ENCODE data around the gene CTDSP1. TPM values are rescaled to one million over a fixed set of nuclear protein-coding genes. Genes with fewer than 3 reads are reported as not detected.

The CTDSP1 gene
- polyA plus RNA-seq, 1 of the 3 experiments (the other 2 are of a cell fraction): 88.0 TPM

- 86% methylated on average over 22 of the region's 27 CpGs for WGBS (ENCODE audit: low lambda C conversion rate)
- H4K20me1 ChIP-seq (ENCODE audit: insufficient read depth): no peaks in the 10 kb centered on the region
- H3K9me2 ChIP-seq: no peaks in the 10 kb centered on the region
- H3K4me3 ChIP-seq (ENCODE audit: low read depth in 2 of 2, low read length in 1 of 2): no peak overlapping the region
- H3K27me3 ChIP-seq (ENCODE audit: insufficient read depth): no peaks in the 10 kb centered on the region
- no peak for DNase-seq
- H3K36me3 ChIP-seq (replicated peaks in 1 of 2; ENCODE audit: control insufficient read depth in 1 of 2, insufficient read depth in 2 of 2, low read length in 1 of 2): no peaks in the 10 kb centered on the region
- H3F3A ChIP-seq (replicated peaks; ENCODE audit: insufficient read depth): no peaks in the 10 kb centered on the region
- POLR2A ChIA-PET: no interaction called here
- no peaks in the 10 kb centered on the region for H3K9me3 ChIP-seq
- no peak overlapping the region for H3K27ac ChIP-seq (ENCODE audit: low read depth in 2 of 2, low read length in 1 of 2)
- no peak overlapping the region for H2AFZ ChIP-seq (ENCODE audit: low read depth)
- CTCF ChIA-PET: no interaction called here
- no peaks in the 10 kb centered on the region; a peak in 1 of 4 replicates for H3K4me1 ChIP-seq (ENCODE audit: control insufficient read depth in 1 of 2, insufficient read depth in 2 of 2, low read depth in 1 of 2, low read length in 1 of 2)
- H3K9ac ChIP-seq: no peak overlapping the region
- H3K79me2 ChIP-seq (ENCODE audit: insufficient read depth): no peaks in the 10 kb centered on the region
- TF ChIP-seq RAD21 (IDR thresholded peaks at IDR 0.05; ENCODE audit: low read length) (no peak), CHD2 (IDR thresholded peaks at IDR 0.05; ENCODE audit: low read length, partially characterized antibody) (no peak), FOXM1 (IDR thresholded peaks at IDR 0.05; ENCODE audit: low read depth) (no peak), NRF1 (IDR thresholded peaks at IDR 0.05; ENCODE audit: low read depth, low read length) (no peak), MEF2A (IDR thresholded peaks at IDR 0.05; ENCODE audit: borderline replicate concordance, low read depth) (no peak), POLR2AphosphoS5 (IDR thresholded peaks at IDR 0.05; ENCODE audit: low read depth, low read length) (no peak), GATA2 (CRISPR knock-in tag; IDR thresholded peaks at IDR 0.05) (no peak), USF1 (IDR thresholded peaks at IDR 0.05; ENCODE audit: borderline replicate concordance, low read depth) (no peak), JUND (IDR thresholded peaks at IDR 0.05) (no peak), MAX (IDR thresholded peaks at IDR 0.05; ENCODE audit: low read depth) (no peak)
- TF ChIP-seq, protein P1, sequence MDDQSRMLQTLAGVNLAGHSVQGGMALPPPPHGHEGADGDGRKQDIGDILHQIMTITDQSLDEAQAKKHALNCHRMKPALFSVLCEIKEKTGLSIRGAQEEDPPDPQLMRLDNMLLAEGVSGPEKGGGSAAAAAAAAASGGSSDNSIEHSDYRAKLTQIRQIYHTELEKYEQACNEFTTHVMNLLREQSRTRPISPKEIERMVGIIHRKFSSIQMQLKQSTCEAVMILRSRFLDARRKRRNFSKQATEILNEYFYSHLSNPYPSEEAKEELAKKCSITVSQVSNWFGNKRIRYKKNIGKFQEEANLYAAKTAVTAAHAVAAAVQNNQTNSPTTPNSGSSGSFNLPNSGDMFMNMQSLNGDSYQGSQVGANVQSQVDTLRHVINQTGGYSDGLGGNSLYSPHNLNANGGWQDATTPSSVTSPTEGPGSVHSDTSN (IDR thresholded peaks at IDR 0.05): no peak
- TF ChIP-seq, protein P2, sequence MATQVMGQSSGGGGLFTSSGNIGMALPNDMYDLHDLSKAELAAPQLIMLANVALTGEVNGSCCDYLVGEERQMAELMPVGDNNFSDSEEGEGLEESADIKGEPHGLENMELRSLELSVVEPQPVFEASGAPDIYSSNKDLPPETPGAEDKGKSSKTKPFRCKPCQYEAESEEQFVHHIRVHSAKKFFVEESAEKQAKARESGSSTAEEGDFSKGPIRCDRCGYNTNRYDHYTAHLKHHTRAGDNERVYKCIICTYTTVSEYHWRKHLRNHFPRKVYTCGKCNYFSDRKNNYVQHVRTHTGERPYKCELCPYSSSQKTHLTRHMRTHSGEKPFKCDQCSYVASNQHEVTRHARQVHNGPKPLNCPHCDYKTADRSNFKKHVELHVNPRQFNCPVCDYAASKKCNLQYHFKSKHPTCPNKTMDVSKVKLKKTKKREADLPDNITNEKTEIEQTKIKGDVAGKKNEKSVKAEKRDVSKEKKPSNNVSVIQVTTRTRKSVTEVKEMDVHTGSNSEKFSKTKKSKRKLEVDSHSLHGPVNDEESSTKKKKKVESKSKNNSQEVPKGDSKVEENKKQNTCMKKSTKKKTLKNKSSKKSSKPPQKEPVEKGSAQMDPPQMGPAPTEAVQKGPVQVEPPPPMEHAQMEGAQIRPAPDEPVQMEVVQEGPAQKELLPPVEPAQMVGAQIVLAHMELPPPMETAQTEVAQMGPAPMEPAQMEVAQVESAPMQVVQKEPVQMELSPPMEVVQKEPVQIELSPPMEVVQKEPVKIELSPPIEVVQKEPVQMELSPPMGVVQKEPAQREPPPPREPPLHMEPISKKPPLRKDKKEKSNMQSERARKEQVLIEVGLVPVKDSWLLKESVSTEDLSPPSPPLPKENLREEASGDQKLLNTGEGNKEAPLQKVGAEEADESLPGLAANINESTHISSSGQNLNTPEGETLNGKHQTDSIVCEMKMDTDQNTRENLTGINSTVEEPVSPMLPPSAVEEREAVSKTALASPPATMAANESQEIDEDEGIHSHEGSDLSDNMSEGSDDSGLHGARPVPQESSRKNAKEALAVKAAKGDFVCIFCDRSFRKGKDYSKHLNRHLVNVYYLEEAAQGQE (IDR thresholded peaks at IDR 0.05; ENCODE audit: low read depth, low read length): no peak
- H3K4me2 ChIP-seq: no peak overlapping the region
Observed at GRCh38 chr2:218368621-218369153, 31.0 kb upstream of the CTDSP1 start.

DNA sequence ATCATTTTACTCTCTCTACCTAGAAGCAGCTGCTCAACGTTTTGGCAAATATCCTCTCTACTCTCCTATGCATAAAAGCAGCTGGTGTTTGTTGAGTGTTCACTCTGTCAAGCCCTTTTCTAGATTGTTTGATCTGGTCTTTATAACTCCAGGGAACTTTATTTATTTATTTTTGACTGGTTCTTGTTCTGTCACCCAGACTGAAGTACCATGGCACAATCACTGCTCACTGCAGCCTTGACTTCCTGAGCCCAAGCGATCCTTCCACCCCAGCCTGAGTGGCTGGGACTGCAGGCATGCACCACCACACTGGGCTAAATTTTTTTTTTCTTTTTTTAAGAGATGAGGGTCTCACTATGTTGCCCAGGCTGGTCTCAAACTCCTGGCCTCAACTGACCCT lies 30.3 kb upstream of the CTDSP1 start:
- Histone ChIP-seq H3K9me3 (no peaks in the 10 kb centered on the region), H4K20me1 (ENCODE audit: insufficient read depth) (no peaks in the 10 kb centered on the region), H3K27me3 (ENCODE audit: insufficient read depth) (no peaks in the 10 kb centered on the region), H3K4me3 (ENCODE audit: low read depth in 2 of 2, low read length in 1 of 2) (no peak overlapping the region), H3F3A (replicated peaks; ENCODE audit: insufficient read depth) (no peaks in the 10 kb centered on the region), H3K9me2 (no peaks in the 10 kb centered on the region), H2AFZ (ENCODE audit: low read depth) (no peak overlapping the region), H3K36me3 (replicated peaks in 1 of 2; ENCODE audit: control insufficient read depth in 1 of 2, insufficient read depth in 2 of 2, low read length in 1 of 2) (no peaks in the 10 kb centered on the region), H3K27ac (ENCODE audit: low read depth in 2 of 2, low read length in 1 of 2) (no peak overlapping the region), H3K4me1 (ENCODE audit: control insufficient read depth in 1 of 2, insufficient read depth in 2 of 2, low read depth in 1 of 2, low read length in 1 of 2) (no peaks in the 10 kb centered on the region; a peak in 1 of 4 replicates), H3K9ac (no peak overlapping the region), H3K4me2 (no peak overlapping the region), H3K79me2 (ENCODE audit: insufficient read depth) (no peaks in the 10 kb centered on the region)
- CTCF ChIA-PET: no interaction called here
- POLR2A ChIA-PET: no interaction called here
- DNase-seq: no peak
- 74% methylated on average over 2 of the region's 2 CpGs for WGBS (ENCODE audit: low lambda C conversion rate)
- TF ChIP-seq TEAD4 (IDR thresholded peaks at IDR 0.05; ENCODE audit: borderline replicate concordance, insufficient read depth) (no peak), NFIC (IDR thresholded peaks at IDR 0.05; ENCODE audit: borderline replicate concordance) (no peak), SMC3 (IDR thresholded peaks at IDR 0.05; ENCODE audit: low read depth, low read length) (no peak), CTCF (IDR thresholded peaks at IDR 0.05) (no peak), FOSL2 (IDR thresholded peaks at IDR 0.05; ENCODE audit: borderline replicate concordance, low read depth) (no peak), RAD21 (IDR thresholded peaks at IDR 0.05; ENCODE audit: low read length) (no peak)
- TF ChIP-seq, protein P2 (IDR thresholded peaks at IDR 0.05; ENCODE audit: low read depth, low read length): no peak
